ENCODE results near the gene LOC128125822.
A peak's percentile ranks its signal among the peaks of the same experiment; 100 is the strongest.

LOC128125822 gene

GRCh38 chr6:63574554-63574900, 2.2 kb downstream of the LOC128125822 start:
- Histone ChIP-seq H3K4me1 (ENCODE audit: control insufficient read depth in 2 of 3, insufficient read depth in 2 of 3, low read depth in 1 of 3, low read length in 3 of 3) (peaks cover 5 to 16% (median 6%) of the 10 kb centered on the region in 3 donors), H3K9ac (ENCODE audit: low read length in 3 of 3) (peak overlapping the region in 2 of 3 donors; percentile 69 to 88), H3K27ac (ENCODE audit: low read depth in 2 of 2, low read length in 2 of 2) (no peak overlapping the region), H3K9me3 (ENCODE audit: control insufficient read depth in 2 of 3, insufficient read depth in 1 of 3, low read length in 3 of 3) (no peaks in the 10 kb centered on the region), H3K36me3 (ENCODE audit: control insufficient read depth in 2 of 3, insufficient read depth in 3 of 3, low read length in 3 of 3) (peaks cover 0 to 24% (median 4%) of the 10 kb centered on the region in 3 donors), H3K4me3 (ENCODE audit: low read length in 3 of 3) (peak overlapping the region; percentile 53 to 89 (median 55)), H3K27me3 (ENCODE audit: control insufficient read depth, insufficient read depth, low read length) (no peaks in the 10 kb centered on the region)
- intact Hi-C loops (cut with DNase I): no loop called here
- TF ChIP-seq CTCF (IDR thresholded peaks at IDR 0.05; ENCODE audit: borderline replicate concordance, extremely low read depth, insufficient read depth): no peak
- DNase-seq: no peak
- FAIRE-seq: no peak

GRCh38 chr6:63576147-63576772, 4.0 kb downstream of the LOC128125822 start:
- Histone ChIP-seq H3K27ac (ENCODE audit: low read depth in 2 of 2, low read length in 2 of 2) (no peak overlapping the region), H3K4me1 (ENCODE audit: control insufficient read depth in 2 of 3, insufficient read depth in 2 of 3, low read depth in 1 of 3, low read length in 3 of 3) (peaks cover 5 to 6% (median 5%) of the 10 kb centered on the region in 3 donors), H3K27me3 (ENCODE audit: control insufficient read depth, insufficient read depth, low read length) (no peaks in the 10 kb centered on the region), H3K4me3 (ENCODE audit: low read length in 3 of 3) (no peak overlapping the region), H3K9me3 (ENCODE audit: control insufficient read depth in 2 of 3, insufficient read depth in 1 of 3, low read length in 3 of 3) (no peaks in the 10 kb centered on the region), H3K9ac (ENCODE audit: low read length in 3 of 3) (no peak overlapping the region), H3K36me3 (ENCODE audit: control insufficient read depth in 2 of 3, insufficient read depth in 3 of 3, low read length in 3 of 3) (peaks cover 5 to 34% (median 11%) of the 10 kb centered on the region in 3 donors)
- intact Hi-C loops (cut with DNase I): no loop called here
- no peak for TF ChIP-seq CTCF (IDR thresholded peaks at IDR 0.05; ENCODE audit: borderline replicate concordance, extremely low read depth, insufficient read depth)
- DNase-seq (no peak), FAIRE-seq (no peak)

GRCh38 chr6:63576985-63577712, 4.9 kb downstream of the LOC128125822 start:
- intact Hi-C loops (cut with DNase I): no loop called here
- H3K9me3 ChIP-seq (ENCODE audit: control insufficient read depth in 2 of 3, insufficient read depth in 1 of 3, low read length in 3 of 3): no peaks in the 10 kb centered on the region
- no peaks in the 10 kb centered on the region for H3K4me1 ChIP-seq (ENCODE audit: control insufficient read depth in 2 of 3, insufficient read depth in 2 of 3, low read depth in 1 of 3, low read length in 3 of 3)
- H3K27ac ChIP-seq (ENCODE audit: low read depth in 2 of 2, low read length in 2 of 2): no peak overlapping the region
- H3K4me3 ChIP-seq (ENCODE audit: low read length in 3 of 3): no peak overlapping the region
- H3K27me3 ChIP-seq (ENCODE audit: control insufficient read depth, insufficient read depth, low read length): no peaks in the 10 kb centered on the region
- no peak overlapping the region for H3K9ac ChIP-seq (ENCODE audit: low read length in 3 of 3)
- FAIRE-seq (no peak), DNase-seq (no peak)
- H3K36me3 ChIP-seq (ENCODE audit: control insufficient read depth in 2 of 3, insufficient read depth in 3 of 3, low read length in 3 of 3): peaks cover 5 to 34% (median 11%) of the 10 kb centered on the region in 3 donors
- no peak for TF ChIP-seq CTCF (IDR thresholded peaks at IDR 0.05; ENCODE audit: borderline replicate concordance, extremely low read depth, insufficient read depth)
